Nucleus accumbens (tissue), 56 donors: Measurements from ENCODE around the gene RASA3.

Experiments
- DNase-seq, 56 donors: peaks; one replicate each; lab custom pipeline; 2025; lab: John Stamatoyannopoulos, UW

Gene RASA3

DNA sequence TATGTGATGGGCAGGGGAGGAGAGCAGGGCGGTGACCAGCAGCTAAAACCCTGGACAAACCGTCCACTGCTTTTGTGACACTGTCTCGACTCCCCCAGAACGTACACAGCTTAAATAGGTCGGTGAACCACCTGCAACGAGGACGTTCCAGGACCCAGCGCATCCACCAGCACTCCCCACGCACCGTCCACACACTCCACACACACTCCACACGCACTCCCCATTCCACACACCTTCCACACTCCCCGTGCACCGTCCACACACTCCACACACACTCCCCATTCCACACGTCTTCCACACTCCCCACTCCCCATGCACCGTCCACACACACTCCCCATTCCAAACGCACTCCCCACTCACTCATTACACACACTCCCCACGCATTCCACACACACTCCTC is 120.3 kb downstream of the RASA3 start:
- DNase-seq: no peak

DNA sequence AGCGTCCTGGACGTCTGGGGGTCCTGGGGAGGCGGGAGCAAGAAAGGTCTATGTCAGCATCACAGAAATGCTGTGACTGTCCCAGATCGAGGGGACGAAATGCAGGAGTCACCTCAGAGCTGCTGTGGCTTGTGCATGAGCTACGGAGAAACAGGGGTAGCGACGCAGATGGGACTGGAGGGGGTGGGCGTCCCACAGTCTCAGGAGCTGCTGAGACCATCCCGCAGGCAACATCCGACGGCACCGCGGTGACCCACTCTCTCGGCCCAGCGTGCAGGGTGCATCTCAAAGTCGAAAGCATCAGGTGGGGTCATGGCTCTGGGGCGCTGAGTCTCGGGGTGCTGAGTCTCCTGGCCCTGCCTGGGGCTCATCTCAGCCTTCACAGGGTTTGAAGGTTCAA is 121.2 kb downstream of the RASA3 start:
- DNase-seq: no peak

DNA sequence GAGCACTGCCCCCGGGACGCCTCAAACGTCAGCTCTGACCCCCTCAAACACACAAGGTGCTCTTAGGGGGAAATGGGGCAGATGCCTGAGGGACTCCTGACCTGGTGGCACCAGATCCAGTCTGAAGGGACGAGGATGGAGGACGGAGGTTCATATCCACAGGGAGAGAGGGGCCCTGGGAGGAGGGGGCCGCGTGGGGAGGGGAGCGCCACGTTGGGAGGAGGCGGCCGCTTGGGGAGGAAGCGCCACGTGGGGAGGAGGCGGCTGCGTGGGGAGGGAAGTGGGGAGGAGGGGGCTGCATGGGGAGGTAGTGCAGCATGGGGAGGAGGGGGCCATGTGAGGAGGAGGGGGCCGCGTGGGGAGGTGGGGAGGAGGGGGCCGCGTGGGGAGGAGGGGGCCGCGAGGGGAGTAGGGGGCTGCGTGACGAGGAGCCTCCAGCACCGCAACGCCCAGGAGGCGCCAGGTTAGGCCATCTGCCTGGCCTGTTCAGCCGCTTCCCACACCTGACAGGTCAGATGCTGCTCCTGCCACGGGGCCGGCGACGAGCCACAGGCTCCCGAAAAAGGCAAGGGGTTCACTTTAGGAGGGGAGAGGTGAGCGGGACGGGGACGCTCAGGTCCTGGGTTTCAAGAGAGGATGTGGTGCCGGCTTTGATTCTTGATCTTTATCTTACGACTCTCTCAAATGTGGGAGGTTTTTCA is 121.9 kb downstream of the RASA3 start:
- DNase-seq: no peak

DNA sequence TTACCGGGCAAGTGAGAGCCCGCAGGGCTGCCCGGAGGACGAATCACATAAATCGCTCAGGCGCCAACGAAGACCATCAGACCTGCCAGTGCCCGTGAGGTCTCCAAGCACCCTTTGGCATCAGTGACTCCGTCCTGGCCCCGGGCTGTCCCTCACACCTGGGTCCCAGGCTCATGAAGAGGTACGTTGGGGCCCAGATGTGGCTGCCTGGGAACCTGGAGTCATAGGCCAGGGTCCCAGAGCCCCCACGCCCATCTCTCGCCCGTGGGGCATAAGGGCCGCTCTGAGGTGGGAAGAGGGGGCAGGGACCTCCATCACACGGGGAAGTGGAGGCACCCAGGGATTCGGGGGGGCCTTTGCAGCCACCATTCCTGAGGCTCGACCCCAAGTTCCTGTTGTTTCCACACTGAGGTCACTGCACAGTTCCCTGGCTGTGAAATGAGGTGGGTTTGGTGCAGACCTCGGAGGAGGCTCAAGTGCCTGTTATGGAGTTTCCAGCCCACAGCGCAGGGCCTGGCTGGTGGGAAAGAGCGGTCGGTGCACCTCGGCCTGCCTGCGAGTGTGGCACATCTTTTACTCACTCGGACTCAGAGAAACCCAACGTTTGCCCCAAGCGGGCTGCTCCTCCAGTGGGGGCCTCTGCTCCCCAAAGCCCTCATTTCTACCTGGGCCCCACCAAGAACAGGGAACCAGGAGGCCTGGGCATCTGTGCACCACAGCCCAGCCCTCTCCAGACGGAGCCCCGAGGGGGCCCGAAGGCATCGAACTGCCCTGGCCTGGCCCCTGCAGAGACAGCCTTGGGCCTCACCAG is 122.6 kb downstream of the RASA3 start:
- DNase-seq: no peak

DNA sequence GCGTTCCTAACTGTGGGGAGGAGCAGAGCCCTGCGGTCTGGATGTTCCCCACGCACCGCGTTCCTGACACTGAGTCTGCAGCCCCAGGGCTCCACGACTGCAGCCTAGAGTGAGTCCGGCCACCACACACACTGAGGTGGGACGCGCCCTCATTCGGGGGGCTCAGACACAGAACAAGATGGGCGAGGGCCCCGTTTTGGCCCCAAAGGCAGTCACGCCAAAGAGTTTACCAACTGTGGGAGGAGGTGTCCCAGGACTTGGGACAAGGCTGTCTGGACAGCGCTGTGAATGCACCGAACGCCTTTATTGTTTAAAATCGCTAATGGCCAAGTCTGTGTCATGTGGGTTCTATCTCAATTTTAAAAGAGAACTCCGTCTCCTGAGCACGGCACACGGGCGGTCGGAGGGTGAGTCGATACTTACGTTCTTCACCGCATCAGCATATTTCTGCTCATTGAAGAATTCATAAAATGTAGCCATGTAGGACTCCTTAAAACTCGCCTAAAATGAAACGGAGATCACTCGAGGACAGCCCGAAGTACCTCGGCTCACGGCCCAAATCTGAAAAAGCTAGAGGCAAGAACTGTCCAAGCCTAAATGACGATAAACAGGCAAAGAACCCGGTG is 123.3 kb downstream of the RASA3 start:
- DNase-seq: no peak

DNA sequence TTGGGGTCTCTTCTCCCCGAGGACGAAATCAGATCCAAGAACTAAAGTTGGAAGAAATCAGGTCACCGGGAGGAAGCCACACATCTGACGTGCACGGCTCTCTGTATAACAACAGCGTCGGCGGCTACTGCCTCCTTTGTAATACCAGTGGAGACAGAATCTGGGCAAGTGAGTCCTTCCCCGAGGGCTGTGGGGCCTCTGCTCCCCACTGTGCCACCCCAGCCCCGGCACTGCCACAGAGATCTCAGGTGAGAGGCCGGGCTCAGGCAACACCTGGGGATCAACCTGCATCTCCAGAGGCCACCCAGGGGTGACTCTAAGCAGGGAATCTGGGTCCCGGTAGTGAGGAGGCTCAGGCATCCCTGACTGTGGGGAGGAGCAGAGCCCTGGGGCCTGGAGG is 124.9 kb downstream of the RASA3 start:
- no peak for DNase-seq

DNA sequence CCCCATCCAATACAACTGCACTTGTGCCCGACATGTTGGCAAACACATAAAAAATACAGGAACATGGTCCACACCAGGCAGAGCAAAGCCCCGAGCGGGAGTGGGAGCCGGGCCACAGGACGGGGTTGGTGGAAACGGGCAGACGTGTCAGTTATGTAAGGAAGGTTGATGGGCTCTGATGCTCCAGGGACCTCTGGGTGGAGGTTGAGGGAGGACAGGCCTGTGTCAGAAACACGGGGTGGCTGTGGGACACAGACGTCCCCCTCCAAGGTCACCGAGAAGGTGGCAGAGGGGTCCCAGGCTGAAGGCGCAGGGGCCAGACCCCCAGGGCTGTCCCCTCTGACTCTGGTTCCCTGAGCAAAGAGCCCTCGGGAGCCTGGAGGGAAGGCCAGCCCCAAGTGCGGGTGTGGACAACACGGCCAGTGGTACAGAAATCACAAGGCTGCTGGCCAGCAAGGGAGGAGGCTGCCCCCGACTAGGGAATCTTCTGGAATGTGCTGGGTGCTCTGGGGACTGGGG is 127.2 kb downstream of the RASA3 start:
- no peak for DNase-seq

DNA sequence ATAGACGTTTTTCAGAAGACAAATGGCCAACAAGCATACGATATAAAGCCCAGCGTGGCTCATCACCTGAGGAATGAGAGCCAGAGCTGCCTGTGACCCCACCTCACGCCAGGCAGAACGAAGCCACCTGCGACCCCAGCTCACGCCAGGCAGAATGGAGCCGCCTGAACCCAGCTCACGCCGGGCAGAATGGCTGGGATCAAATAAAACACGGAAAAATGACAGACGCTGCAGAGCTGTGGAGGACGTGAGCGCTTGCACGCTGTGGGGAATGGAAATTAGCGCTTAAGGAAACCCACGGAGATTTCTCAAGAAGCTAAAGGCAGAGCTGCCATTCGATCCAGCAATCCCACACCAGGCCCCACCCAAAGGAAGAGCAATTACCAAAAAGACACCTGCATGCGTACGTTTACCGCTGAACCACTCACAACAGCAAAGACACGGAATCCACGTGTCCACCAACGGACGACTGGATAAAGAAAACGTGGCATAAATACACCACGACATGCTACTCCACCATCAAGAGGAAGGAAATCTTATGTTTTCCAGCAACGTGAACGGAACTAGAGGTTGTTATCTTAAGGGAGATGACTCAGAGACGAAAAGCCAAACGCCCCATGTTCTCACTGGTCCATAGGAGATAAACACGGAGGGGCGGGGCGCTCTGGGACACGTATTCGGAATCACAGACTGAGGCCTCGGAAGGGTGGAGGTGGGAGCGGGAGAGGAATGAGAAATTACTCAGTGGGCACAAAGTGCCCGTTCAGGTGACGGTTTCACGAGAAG is 127.8 kb downstream of the RASA3 start:
- DNase-seq: no peak

DNA sequence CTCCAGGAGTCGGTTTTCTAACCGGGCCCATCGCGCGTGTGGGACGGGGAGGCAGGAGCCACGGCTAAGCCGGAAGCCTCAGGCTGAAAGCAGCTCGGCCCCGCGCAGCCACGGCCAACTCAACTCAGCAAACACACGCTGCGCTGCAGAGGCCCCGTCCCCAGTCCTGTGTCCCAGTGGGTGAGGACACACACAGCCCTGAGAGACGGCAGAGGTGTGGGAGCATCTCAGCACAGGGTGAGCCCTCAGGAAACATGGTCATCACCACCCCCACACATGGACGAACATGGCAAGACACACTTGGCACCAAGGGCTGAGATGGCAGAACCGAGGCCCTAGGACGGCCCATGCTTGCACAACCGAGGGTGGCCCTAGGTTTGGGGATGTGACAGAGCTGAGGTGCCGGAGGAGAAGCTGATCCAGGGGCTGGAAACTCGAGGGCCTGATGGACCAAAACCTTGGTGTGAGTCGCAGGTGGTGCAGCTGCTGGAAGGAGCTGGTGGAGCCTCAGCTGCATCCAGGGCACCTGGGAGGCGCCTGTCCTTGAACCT is 129.6 kb downstream of the RASA3 start:
- no peak for DNase-seq

DNA sequence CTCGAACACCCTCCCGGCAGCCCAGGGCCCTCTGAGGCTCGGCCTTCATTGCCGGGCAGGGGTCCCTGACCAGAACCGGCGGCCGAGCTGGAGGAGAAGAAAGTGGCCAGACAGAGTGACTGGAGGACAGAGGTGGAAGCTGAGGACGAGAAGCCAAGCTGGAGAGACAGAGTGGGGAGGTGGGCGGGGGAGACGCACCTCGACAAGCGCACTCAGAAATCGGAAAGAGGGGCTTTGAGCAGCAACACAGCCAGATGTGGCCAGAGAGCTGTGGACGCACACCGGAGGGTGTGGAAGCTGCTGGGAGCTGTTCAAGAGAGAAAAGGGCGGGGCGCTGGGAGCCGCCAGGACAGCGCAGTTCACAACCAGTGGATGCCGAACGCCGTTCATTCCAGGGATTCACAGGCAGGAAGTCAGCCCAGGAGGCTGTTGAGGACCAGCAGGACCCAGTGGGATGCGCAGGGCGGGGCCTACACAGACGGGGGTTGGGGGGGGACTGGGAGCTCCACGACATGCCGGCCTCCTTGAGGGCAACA is 130.3 kb downstream of the RASA3 start:
- DNase-seq: no peak

DNA sequence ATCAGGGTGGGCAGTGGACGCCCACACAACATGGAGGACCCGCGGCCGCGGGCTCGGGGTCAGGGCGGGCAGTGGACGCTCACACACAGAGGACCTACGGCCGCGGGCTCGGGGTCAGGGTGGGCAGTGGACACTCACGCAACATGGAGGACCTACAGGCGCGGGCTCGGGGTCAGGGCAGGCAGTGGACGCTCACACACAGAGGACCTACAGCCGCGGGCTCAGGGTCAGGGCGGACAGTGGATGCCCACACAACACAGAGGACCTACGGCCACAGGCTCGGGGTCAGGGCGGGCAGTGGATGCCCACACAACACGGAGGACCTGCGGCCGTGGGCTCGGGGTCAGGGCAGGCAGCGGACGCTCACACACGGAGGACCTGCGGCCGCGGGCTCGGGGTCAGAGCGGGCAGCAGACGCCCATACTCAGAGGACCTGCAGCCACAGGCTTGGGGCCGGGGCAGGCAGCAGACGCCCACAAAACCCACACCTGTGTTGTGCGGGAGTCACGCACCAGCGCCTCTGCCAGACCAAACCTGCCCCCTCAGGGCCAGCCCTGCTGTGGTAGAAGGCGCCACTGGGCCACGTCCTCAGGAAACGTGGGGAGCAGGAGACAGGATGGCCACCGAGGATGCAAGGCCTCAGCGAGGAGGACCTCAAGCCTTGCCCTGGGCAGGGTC is 131.0 kb downstream of the RASA3 start:
- DNase-seq: no peak

DNA sequence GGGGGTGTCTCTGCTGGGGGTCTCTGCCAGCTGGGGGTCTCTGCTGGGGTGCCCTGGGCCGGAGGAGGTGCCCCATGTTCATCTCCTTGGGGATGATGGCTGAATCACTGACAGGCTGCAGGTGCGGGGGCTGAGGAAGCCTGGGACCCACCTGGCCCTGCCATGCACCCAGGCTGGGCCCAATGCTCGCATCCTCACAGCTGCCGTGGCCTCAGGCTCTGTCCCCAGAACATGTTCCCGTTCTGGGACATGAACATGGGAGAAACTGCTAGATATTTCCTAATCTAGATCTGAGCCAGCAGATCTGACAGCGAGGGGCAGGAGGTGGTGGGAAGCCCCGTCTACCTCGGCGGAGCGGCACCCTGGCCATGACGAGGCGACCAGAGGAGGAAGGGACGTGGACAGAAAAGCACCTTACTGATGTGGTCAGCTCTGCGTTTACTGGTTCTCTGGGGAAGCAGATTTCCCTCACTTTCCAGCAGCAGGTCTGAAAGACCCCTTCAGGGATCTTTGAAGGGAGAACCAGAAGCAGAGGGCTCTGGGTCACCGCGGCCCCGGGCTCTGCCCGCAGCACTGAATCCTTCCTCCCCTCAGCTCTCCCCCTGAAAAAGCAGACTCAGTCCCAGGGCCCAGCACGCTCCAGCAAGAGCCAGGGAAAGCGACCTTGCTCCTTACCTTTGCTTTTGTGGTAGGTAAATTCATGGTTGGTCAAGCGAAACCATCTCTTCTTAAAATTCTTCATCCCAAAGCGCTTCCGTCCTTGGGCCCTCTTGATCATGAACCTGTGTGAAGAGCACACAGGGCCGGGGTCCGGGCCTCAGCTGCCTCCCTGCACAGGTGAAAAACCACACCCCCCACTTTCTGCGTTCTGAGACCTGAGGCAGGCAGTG is 132.0 kb downstream of the RASA3 start:
- DNase-seq: no peak

DNA sequence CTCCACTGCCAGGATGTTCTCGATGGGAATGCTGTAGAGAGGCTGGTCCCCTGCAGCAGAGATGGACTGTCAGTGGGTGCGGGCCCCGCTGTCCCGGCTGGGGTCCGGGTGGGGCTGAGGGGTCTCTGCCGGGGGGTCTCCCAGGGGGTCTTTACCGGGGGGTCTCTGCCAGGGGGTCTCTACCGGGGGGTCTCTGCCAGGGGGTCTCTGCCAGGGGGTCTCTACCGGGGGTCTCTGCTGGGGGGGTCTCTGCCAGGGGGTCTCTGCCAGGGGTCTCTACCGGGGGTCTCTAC is 132.9 kb downstream of the RASA3 start:
- DNase-seq: no peak

DNA sequence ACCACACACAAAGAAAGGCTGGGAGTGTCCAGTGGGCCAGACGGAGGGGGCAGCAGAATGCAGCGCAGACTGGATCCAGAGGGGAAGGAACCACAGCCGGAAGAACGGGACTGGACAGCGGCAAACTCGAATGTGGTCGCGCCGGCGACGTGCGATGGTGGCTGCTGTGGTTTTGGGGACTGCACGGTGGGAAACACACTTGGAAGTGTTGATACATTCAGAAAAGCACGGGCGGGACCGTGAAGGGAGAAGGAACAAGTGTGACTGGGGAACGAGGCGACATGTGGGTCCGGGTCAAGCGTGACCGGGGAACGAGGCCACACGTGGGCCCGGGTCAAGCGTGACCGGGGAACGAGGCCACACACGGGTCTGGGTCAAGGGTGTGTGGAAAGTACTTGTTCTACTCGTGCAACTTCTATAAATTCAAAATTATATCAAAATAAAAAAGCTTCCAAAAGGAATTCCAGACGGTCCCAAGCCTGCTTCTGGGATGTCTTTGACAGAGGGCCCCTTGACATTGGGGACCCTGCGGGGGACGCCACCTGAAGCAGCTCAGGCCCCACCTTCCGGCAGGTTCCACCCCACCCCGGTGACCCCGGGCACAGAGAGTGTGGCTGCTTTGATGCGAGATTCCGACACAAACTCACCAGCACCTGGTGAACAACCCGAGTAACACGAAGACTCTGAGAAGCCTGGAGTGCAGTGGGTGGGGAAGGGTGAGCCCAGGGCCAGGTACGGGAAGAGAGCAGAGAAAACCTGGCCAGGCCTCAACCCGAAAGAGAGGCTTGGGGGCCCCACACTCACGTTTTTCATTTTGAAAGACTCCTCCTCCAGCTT is 133.4 kb downstream of the RASA3 start:
- DNase-seq: no peak

DNA sequence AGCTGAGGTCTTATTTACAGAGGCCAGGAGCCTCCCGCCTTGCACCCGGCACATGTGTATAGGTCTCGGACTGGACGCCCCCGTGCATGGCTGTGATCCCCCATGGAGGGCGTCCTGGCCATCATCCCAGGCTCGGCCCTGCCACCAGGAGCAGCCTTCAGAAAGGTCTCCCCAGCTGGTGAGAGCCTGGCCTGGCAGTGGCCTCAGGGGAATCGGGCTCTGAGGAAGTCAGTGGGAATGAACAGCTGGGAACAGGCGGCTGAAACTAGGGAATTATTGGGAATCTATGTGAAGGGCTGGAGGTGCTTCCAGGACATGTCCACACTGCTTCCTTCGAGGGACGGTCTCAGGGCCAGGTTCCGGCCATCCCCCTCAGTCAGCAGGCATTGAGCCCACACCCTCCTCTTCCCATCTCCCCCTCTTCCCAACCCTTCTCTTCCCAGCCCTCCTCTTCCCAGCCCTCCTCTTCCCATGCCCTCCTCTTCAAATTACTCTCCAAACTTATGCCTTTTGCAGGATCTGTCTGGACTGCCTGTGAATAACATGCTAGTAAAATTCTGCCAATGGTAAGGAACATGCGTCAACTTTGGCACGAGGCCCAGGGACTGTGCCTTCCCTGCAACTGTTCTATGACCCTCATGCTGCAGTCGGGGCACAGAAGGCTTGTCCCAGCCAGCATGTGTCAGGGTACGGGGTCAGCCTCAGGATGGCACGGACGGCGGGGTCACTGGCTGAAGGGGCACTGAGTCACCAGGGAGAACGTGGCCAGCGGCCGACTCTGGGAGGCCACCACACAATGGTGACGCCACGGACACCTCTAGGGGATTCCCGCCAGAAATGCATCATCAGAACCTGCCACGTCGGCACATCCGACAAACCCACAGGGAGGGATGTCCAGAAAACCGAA is 134.3 kb downstream of the RASA3 start:
- DNase-seq: no peak

DNA sequence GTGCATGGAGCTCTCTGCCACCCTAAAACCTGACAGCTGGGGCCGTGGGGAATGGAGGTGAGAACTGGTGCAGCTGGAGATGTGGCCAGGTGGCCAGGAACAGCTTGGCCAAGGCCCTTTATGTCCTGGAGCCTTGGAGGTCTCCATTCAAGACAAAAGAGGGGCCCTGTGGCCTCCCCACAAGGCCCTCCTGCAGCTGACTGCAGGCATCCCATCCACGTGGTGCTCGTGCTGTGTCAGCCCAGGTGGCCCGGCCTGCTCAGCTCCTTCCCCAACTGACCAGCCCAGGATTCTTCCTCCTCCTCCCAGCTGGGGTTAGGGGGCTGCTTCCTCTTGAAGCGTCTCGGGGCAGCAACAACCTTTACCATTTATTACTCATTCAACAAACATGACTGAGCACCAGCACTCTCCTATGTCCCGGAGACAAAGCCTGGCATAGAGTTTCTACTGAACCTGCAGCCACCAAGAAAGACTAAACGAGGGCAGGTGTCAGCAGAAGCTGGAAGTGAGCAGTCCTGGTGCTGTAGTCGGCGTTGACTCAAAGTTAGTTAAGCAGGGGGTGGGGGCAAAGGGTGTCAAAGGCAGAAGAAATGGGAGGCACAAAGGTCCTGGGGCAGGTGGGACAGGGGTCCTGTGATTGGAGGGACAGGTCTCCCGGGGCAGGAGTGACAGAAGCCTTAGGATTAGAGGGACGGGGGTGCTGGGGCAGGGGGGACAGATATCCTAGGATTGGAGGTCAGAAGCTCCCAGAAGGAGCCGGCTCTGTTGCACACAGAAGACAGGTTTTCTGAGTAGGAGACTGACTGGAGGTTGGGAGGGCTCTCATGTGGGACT is 135.3 kb downstream of the RASA3 start:
- DNase-seq: no peak
